Measurements from ENCODE around the gene ADAD2. TPM values are rescaled to one million over a fixed set of nuclear protein-coding genes. Genes with fewer than 3 reads are reported as not detected.

ADAD2 gene
- total and polyA plus RNA-seq, 12 donors, result 0.12 to 11.6 (median 0.63) TPM; not detected in 3

- no peak overlapping the region for H3K27ac ChIP-seq
- H3K27me3 ChIP-seq, result no peaks in the 10 kb centered on the region
- no peak for TF ChIP-seq CTCF (IDR thresholded peaks at IDR 0.05)
- no peak for TF ChIP-seq POLR2A (IDR thresholded peaks at IDR 0.05)
- intact Hi-C loops (cut with DNase I), result no loop called here
- H3K4me3 ChIP-seq, result no peak overlapping the region
- no peaks in the 10 kb centered on the region for H3K9me3 ChIP-seq (replicated peaks in 1 of 3)
- no peaks in the 10 kb centered on the region for H3K36me3 ChIP-seq (replicated peaks in 1 of 2)
- H3K4me1 ChIP-seq (replicated peaks in 1 of 2), result no peaks in the 10 kb centered on the region
- DNase-seq, result peak in 1 of 7 donors; percentile 69
- WGBS, 4 donors, result 72 to 78% (median 74%) methylated on average over 25 to 34 of the region's 34 CpGs
Observed at GRCh38 chr16:84194470-84195200, 3.7 kb downstream of the ADAD2 start.

GRCh38 chr16:84195201-84196093 is 4.5 kb downstream of the ADAD2 start:
- Histone ChIP-seq H3K36me3 (replicated peaks in 1 of 2) (no peaks in the 10 kb centered on the region), H3K27me3 (no peaks in the 10 kb centered on the region), H3K4me3 (no peak overlapping the region), H3K4me1 (replicated peaks in 1 of 2) (no peaks in the 10 kb centered on the region), H3K27ac (no peak overlapping the region), H3K9me3 (replicated peaks in 1 of 3) (no peaks in the 10 kb centered on the region)
- TF ChIP-seq POLR2A (IDR thresholded peaks at IDR 0.05) (no peak), CTCF (IDR thresholded peaks at IDR 0.05) (no peak)
- 53 to 78% (median 76%) methylated on average over 3 to 38 of the region's 38 CpGs for WGBS, 4 donors
- DNase-seq, result no peak
- intact Hi-C loops (cut with DNase I), result no loop called here

GRCh38 chr16:84196101-84196500 is 5.1 kb downstream of the ADAD2 start:
- H3K4me3 ChIP-seq, result no peak overlapping the region
- H3K9me3 ChIP-seq (replicated peaks in 1 of 3), result no peaks in the 10 kb centered on the region
- no peaks in the 10 kb centered on the region for H3K36me3 ChIP-seq (replicated peaks in 1 of 2)
- 80 to 84% (median 83%) methylated on average over 9 to 16 of the region's 16 CpGs for WGBS, 4 donors
- no peak for DNase-seq
- H3K4me1 ChIP-seq (replicated peaks in 1 of 2), result no peaks in the 10 kb centered on the region
- intact Hi-C loops (cut with DNase I), result no loop called here
- TF ChIP-seq POLR2A (IDR thresholded peaks at IDR 0.05), result no peak
- TF ChIP-seq CTCF (IDR thresholded peaks at IDR 0.05), result no peak
- no peaks in the 10 kb centered on the region for H3K27me3 ChIP-seq
- H3K27ac ChIP-seq, result no peak overlapping the region

GRCh38 chr16:84196727-84197394 is 5.9 kb downstream of the ADAD2 start:
- DNase-seq, result no peak
- Histone ChIP-seq H3K27ac (no peak overlapping the region), H3K9me3 (replicated peaks in 1 of 3) (no peaks in the 10 kb centered on the region), H3K4me3 (no peak overlapping the region), H3K36me3 (replicated peaks in 1 of 2) (no peaks in the 10 kb centered on the region), H3K4me1 (replicated peaks in 1 of 2) (no peaks in the 10 kb centered on the region), H3K27me3 (no peaks in the 10 kb centered on the region)
- intact Hi-C loops (cut with DNase I), result no loop called here
- WGBS, 4 donors, result 61 to 81% (median 66%) methylated on average over 10 to 16 of the region's 16 CpGs
- TF ChIP-seq CTCF (IDR thresholded peaks at IDR 0.05) (no peak), POLR2A (IDR thresholded peaks at IDR 0.05) (no peak)
